Activated CD4-positive, alpha-beta memory T cell treated with anti-CD3 and anti-CD28 coated beads for 36 hours (primary cell): ENCODE results near the gene EFTUD2. TPM values are rescaled to one million over a fixed set of nuclear protein-coding genes. Genes with fewer than 3 reads are reported as not detected.

ENCODE experiments used
- CTCF ChIA-PET: fragments of 350-600 bp; sonication (Branson Sonifier 250); formaldehyde crosslinking; loops from one replicate; lab custom pipeline; 2021; ENCODE audit warnings: antibody characterized with exemption, inconsistent platforms; lab: Charles Lee
- POLR2A ChIA-PET: fragments of 350-600 bp; sonication (Branson Sonifier 250); formaldehyde crosslinking; loops from one replicate; lab custom pipeline; 2021; ENCODE audit warnings: antibody characterized with exemption; lab: Charles Lee
- DNase-seq: peaks from one replicate; pipeline ENCODE4 v3.0.0-alpha.2; 2020
- H3K27ac Mint-ChIP-seq: one replicate; pipeline ENCODE4 v1.8.0; 2021; ENCODE audit warnings: mixed read lengths
- H3K27me3 Mint-ChIP-seq: one replicate; pipeline ENCODE4 v1.8.0; 2021; ENCODE audit warnings: mixed read lengths
- H3K36me3 Mint-ChIP-seq: one replicate; pipeline ENCODE4 v1.8.0; 2021; ENCODE audit warnings: mixed read lengths
- H3K4me1 Mint-ChIP-seq: one replicate; pipeline ENCODE4 v1.8.0; 2021; ENCODE audit warnings: low read depth, mixed read lengths
- H3K4me3 Mint-ChIP-seq: one replicate; pipeline ENCODE4 v1.8.0; 2021; ENCODE audit warnings: mild to moderate bottlenecking, mixed read lengths
- H3K9me3 Mint-ChIP-seq: one replicate; pipeline ENCODE4 v1.8.0; 2021; ENCODE audit warnings: mixed read lengths
- intact Hi-C: fragments of 100-400 bp; cut with micrococcal nuclease; formaldehyde crosslinking; loops from one replicate; pipeline ENCODE4 v1.15.1; 2023
- total RNA-seq, 2 experiments: library from RNA; stranded (reverse); gene quantifications; one replicate each; pipeline ENCODE4 v1.2.3, GENCODE V29; 2021

EFTUD2 gene
- total RNA-seq, 2 experiments from 2014 or later = 162 to 171 TPM

- Mint-ChIP-seq H3K36me3 (no peaks in the 10 kb centered on the region), H3K27ac (no peak overlapping the region), H3K4me3 (no peak overlapping the region), H3K27me3 (peaks cover 24% of the 10 kb centered on the region), H3K9me3 (no peaks in the 10 kb centered on the region), H3K4me1 (peaks cover 6% of the 10 kb centered on the region)
- ChIA-PET CTCF (interaction anchor here (1.1 to 4.3 kb wide), 3 partner anchors 11 to 112 kb away, joined by 3 to 26 read pairs (median 19); no protein-coding TSS in a partner anchor), POLR2A (no interaction called here)
- DNase-seq = no peak
- intact Hi-C loops = no loop called here
Observed at GRCh38 chr17:44908761-44909326, 9.6 kb upstream of the EFTUD2 start.

GRCh38 chr17:44907729-44908470 is 8.7 kb upstream of the EFTUD2 start:
- Mint-ChIP-seq H3K4me1 (peaks cover 6% of the 10 kb centered on the region), H3K4me3 (no peak overlapping the region), H3K27ac (no peak overlapping the region), H3K9me3 (no peaks in the 10 kb centered on the region), H3K36me3 (no peaks in the 10 kb centered on the region), H3K27me3 (peaks cover 19% of the 10 kb centered on the region)
- no peak for DNase-seq
- POLR2A ChIA-PET = no interaction called here
- CTCF ChIA-PET = interaction anchor here (0.9 to 1.3 kb wide), 3 partner anchors 115 to 227 kb away, joined by 3 to 4 read pairs (median 4); partner anchors contain the start of gene ACBD4
- intact Hi-C loops = no loop called here

- DNase-seq = no peak
- intact Hi-C loops = no loop called here
- ChIA-PET POLR2A (no interaction called here), CTCF (interaction anchor here (0.9 to 1.3 kb wide), 3 partner anchors 116 to 228 kb away, joined by 3 to 4 read pairs (median 4); partner anchors contain the start of gene ACBD4)
- no peaks in the 10 kb centered on the region for H3K9me3 Mint-ChIP-seq
- H3K4me1 Mint-ChIP-seq = peaks cover 6% of the 10 kb centered on the region
- peaks cover 14% of the 10 kb centered on the region for H3K27me3 Mint-ChIP-seq
- no peak overlapping the region for H3K27ac Mint-ChIP-seq
- H3K36me3 Mint-ChIP-seq = no peaks in the 10 kb centered on the region
- H3K4me3 Mint-ChIP-seq = no peak overlapping the region
Observed at GRCh38 chr17:44906763-44907728, 7.8 kb upstream of the EFTUD2 start.

GRCh38 chr17:44906010-44906646 is 6.9 kb upstream of the EFTUD2 start:
- Mint-ChIP-seq H3K27me3 (peaks cover 7% of the 10 kb centered on the region), H3K27ac (no peak overlapping the region)
- intact Hi-C loops = no loop called here

GRCh38 chr17:44905006-44906000 is 6.1 kb upstream of the EFTUD2 start:
- CTCF ChIA-PET = interaction anchor here (1.1 to 1.4 kb wide), 3 partner anchors 15 to 126 kb away, joined by 3 to 6 read pairs (median 3); no protein-coding TSS in a partner anchor
- DNase-seq = no peak
- no peaks in the 10 kb centered on the region for H3K36me3 Mint-ChIP-seq
- no peaks in the 10 kb centered on the region for H3K9me3 Mint-ChIP-seq
- intact Hi-C loops = no loop called here
- POLR2A ChIA-PET = no interaction called here
- no peak overlapping the region for H3K27ac Mint-ChIP-seq
- no peaks in the 10 kb centered on the region for H3K27me3 Mint-ChIP-seq
- peaks cover 1% of the 10 kb centered on the region for H3K4me1 Mint-ChIP-seq
- no peak overlapping the region for H3K4me3 Mint-ChIP-seq

More at GRCh38 chr17:44906010-44906646, 6.9 kb upstream of the EFTUD2 start:
- no peak for DNase-seq
- Mint-ChIP-seq H3K36me3 (no peaks in the 10 kb centered on the region), H3K9me3 (no peaks in the 10 kb centered on the region), H3K4me3 (no peak overlapping the region), H3K4me1 (peaks cover 3% of the 10 kb centered on the region)
- ChIA-PET CTCF (no interaction called here), POLR2A (no interaction called here)

GRCh38 chr17:44904001-44904984 is 5.0 kb upstream of the EFTUD2 start:
- Mint-ChIP-seq H3K4me3 (no peak overlapping the region), H3K36me3 (no peaks in the 10 kb centered on the region), H3K4me1 (peaks cover 6% of the 10 kb centered on the region), H3K9me3 (no peaks in the 10 kb centered on the region), H3K27me3 (no peaks in the 10 kb centered on the region), H3K27ac (no peak overlapping the region)
- ChIA-PET POLR2A (no interaction called here), CTCF (interaction anchor here (1.1 to 1.4 kb wide), 3 partner anchors 16 to 125 kb away, joined by 3 to 6 read pairs (median 3); no protein-coding TSS in a partner anchor)
- intact Hi-C loops = no loop called here
- DNase-seq = no peak

GRCh38 chr17:44903012-44903685 is 3.9 kb upstream of the EFTUD2 start:
- intact Hi-C loops = no loop called here
- Mint-ChIP-seq H3K4me1 (peaks cover 14% of the 10 kb centered on the region), H3K9me3 (no peaks in the 10 kb centered on the region), H3K27ac (no peak overlapping the region), H3K27me3 (no peaks in the 10 kb centered on the region), H3K4me3 (no peak overlapping the region), H3K36me3 (no peaks in the 10 kb centered on the region)
- ChIA-PET POLR2A (interaction anchor here (1.6 kb wide), 1 partner anchor 8 kb away, joined by 3 read pairs; no protein-coding TSS in a partner anchor), CTCF (interaction anchor here (1.8 kb wide), 1 partner anchor 8 kb away, joined by 6 read pairs; no protein-coding TSS in a partner anchor)
- DNase-seq = no peak

- CTCF ChIA-PET = interaction anchor here (1.0 to 1.8 kb wide), 4 partner anchors 9 to 147 kb away, joined by 3 to 6 read pairs (median 4); no protein-coding TSS in a partner anchor
- Mint-ChIP-seq H3K9me3 (no peaks in the 10 kb centered on the region), H3K36me3 (no peaks in the 10 kb centered on the region), H3K27ac (no peak overlapping the region), H3K4me1 (peaks cover 14% of the 10 kb centered on the region), H3K4me3 (no peak overlapping the region), H3K27me3 (no peaks in the 10 kb centered on the region)
- DNase-seq = no peak
- POLR2A ChIA-PET = interaction anchor here (1.6 kb wide), 1 partner anchor 9 kb away, joined by 3 read pairs; no protein-coding TSS in a partner anchor
- intact Hi-C loops = no loop called here
Observed at GRCh38 chr17:44902135-44902760, 3.0 kb upstream of the EFTUD2 start.

GRCh38 chr17:44901411-44901921 is 2.2 kb upstream of the EFTUD2 start:
- ChIA-PET POLR2A (interaction anchor here (1.6 kb wide), 1 partner anchor 10 kb away, joined by 3 read pairs; no protein-coding TSS in a partner anchor), CTCF (interaction anchor here (1.0 to 3.9 kb wide), 6 partner anchors 10 to 234 kb away, joined by 3 to 21 read pairs (median 4); partner anchors contain the start of gene ACBD4)
- Mint-ChIP-seq H3K4me1 (peaks cover 14% of the 10 kb centered on the region), H3K27me3 (no peaks in the 10 kb centered on the region), H3K9me3 (no peaks in the 10 kb centered on the region), H3K36me3 (no peaks in the 10 kb centered on the region), H3K4me3 (no peak overlapping the region), H3K27ac (no peak overlapping the region)
- intact Hi-C loops = no loop called here
- no peak for DNase-seq
